ENCODE measurements around the gene AGPAT3.
"Not testable (repeated sequence)": the region's sequence is repeated elsewhere in the genome, so short reads cannot be mapped to it uniquely, and the experiment has no call there.

AGPAT3 gene

GRCh38 chr21:43884861-43885417 lies 19.9 kb downstream of the AGPAT3 start:
- no peak for DNase-seq

GRCh38 chr21:43885721-43886120 lies 20.7 kb downstream of the AGPAT3 start:
- no peak for DNase-seq

GRCh38 chr21:43886565-43886964 lies 21.5 kb downstream of the AGPAT3 start:
- no peak for DNase-seq

GRCh38 chr21:43889069-43889468 lies 24.0 kb downstream of the AGPAT3 start:
- DNase-seq: no peak

- DNase-seq: no peak
These were observed 25.0 kb downstream of the AGPAT3 start for GRCh38 chr21:43890042-43890441.

GRCh38 chr21:43892334-43892733 lies 27.3 kb downstream of the AGPAT3 start:
- no peak for DNase-seq

- no peak for DNase-seq
These were observed 28.0 kb downstream of the AGPAT3 start for GRCh38 chr21:43892984-43893535.

GRCh38 chr21:43893536-43894205 lies 28.6 kb downstream of the AGPAT3 start:
- no peak for DNase-seq

GRCh38 chr21:43894206-43894577 lies 29.2 kb downstream of the AGPAT3 start:
- no peak for DNase-seq

- no peak for DNase-seq
These were observed 30.2 kb downstream of the AGPAT3 start for GRCh38 chr21:43895196-43895595.

- not testable (repeated sequence) for DNase-seq
These were observed 31.8 kb downstream of the AGPAT3 start for GRCh38 chr21:43896696-43897299.

- no peak for DNase-seq
These were observed 34.5 kb downstream of the AGPAT3 start for GRCh38 chr21:43899307-43900077.

GRCh38 chr21:43900078-43900385 lies 35.0 kb downstream of the AGPAT3 start:
- DNase-seq: no peak

- DNase-seq: no peak
These were observed 35.7 kb downstream of the AGPAT3 start for GRCh38 chr21:43900690-43901089.

GRCh38 chr21:43902441-43902840 lies 37.4 kb downstream of the AGPAT3 start:
- DNase-seq: no peak

- no peak for DNase-seq
These were observed 38.5 kb downstream of the AGPAT3 start for GRCh38 chr21:43903451-43904091.

GRCh38 chr21:43904331-43904781 lies 39.3 kb downstream of the AGPAT3 start:
- DNase-seq: no peak

GRCh38 chr21:43905726-43906455 lies 40.9 kb downstream of the AGPAT3 start:
- DNase-seq: no peak

- DNase-seq: no peak
These were observed 41.8 kb downstream of the AGPAT3 start for GRCh38 chr21:43906585-43907370.

- DNase-seq: no peak
These were observed 42.7 kb downstream of the AGPAT3 start for GRCh38 chr21:43907751-43908150.

GRCh38 chr21:43908167-43908566 lies 43.1 kb downstream of the AGPAT3 start:
- no peak for DNase-seq

Measured in EL (cell line).